PC-3 (cell line): ENCODE results near the gene KCNQ1. TPM values are rescaled to one million over a fixed set of nuclear protein-coding genes. Genes with fewer than 3 reads are reported as not detected.

Experiments used
- ATAC-seq: fragments of 200-7000 bp; cut with Tn5 transposase; 2 replicates; pipeline ENCODE4 v1.9.1; 2020; ENCODE audit warnings: mild to moderate bottlenecking, moderate library complexity
- BruUV-seq: library from RNA; stranded (reverse); fragments of 400-500 nt; replicated peaks from 2 replicates; lab custom pipeline; 2021; lab: Mats Ljungman, UMichigan
- CTCF ChIA-PET: fragments of 300-600 bp; sonication (Branson Sonifier 250); formaldehyde crosslinking; loops from one replicate; lab custom pipeline; 2022; ENCODE audit warnings: antibody characterized with exemption; lab: Charles Lee
- POLR2A ChIA-PET: fragments of 300-600 bp; sonication (Branson Sonifier 250); formaldehyde crosslinking; loops from one replicate; lab custom pipeline; 2022; ENCODE audit warnings: antibody characterized with exemption; ENCODE audit not compliant: unreplicated experiment; lab: Charles Lee
- DNase-seq: peaks from one replicate; pipeline ENCODE4 v3.0.0-alpha.2; 2015
- H2AFZ ChIP-seq: fragments of 300-600 bp; sonication (generic); 2 replicates; pipeline ENCODE4 v1.6.0; 2016; ENCODE audit warnings: antibody characterized with exemption, low read length
- H3F3A ChIP-seq: fragments of 300-600 bp; sonication (generic); one replicate; pipeline ENCODE4 v1.6.0; 2017; ENCODE audit warnings: antibody characterized with exemption, low read length, control low read depth, mild to moderate bottlenecking; ENCODE audit not compliant: unreplicated experiment
- H3K27ac ChIP-seq: fragments of 300-600 bp; sonication (generic); 2 replicates; pipeline ENCODE4 v1.5.1; 2016; ENCODE audit warnings: mild to moderate bottlenecking, low read length
- H3K27me3 ChIP-seq: fragments of 300-600 bp; sonication (generic); 2 replicates; pipeline ENCODE4 v1.6.1; 2016; ENCODE audit warnings: low read length, mixed read lengths
- H3K36me3 ChIP-seq: fragments of 300-600 bp; sonication (generic); 2 replicates; pipeline ENCODE4 v1.6.1; 2016; ENCODE audit warnings: low read depth, mixed run types, low read length, mixed read lengths
- H3K4me1 ChIP-seq: fragments of 300-600 bp; sonication (generic); 2 replicates; pipeline ENCODE4 v1.5.1; 2016; ENCODE audit warnings: low read length; ENCODE audit not compliant: insufficient read depth
- H3K4me2 ChIP-seq: fragments of 300-600 bp; sonication (generic); 2 replicates; pipeline ENCODE4 v1.6.0; 2016; ENCODE audit warnings: low read length
- H3K4me3 ChIP-seq: fragments of 300-600 bp; sonication (generic); 2 replicates; pipeline ENCODE4 v1.5.1; 2016; ENCODE audit warnings: mild to moderate bottlenecking, low read length, mixed read lengths
- H3K79me2 ChIP-seq: fragments of 300-600 bp; sonication (generic); 2 replicates; pipeline ENCODE4 v1.6.1; 2017; ENCODE audit warnings: low read length, mixed read lengths
- H3K9ac ChIP-seq: fragments of 300-600 bp; sonication (generic); 2 replicates; pipeline ENCODE4 v1.6.0; 2016; ENCODE audit warnings: mild to moderate bottlenecking, low read length
- H3K9me2 ChIP-seq: fragments of 300-600 bp; sonication (generic); replicated peaks from 2 replicates; pipeline ENCODE4 v1.6.1; 2016; ENCODE audit warnings: mixed run types, low read length, mixed read lengths
- H3K9me3 ChIP-seq: fragments of 300-600 bp; sonication (generic); 2 replicates; pipeline ENCODE4 v1.6.1; 2016; ENCODE audit warnings: low read length, mixed read lengths
- H4K20me1 ChIP-seq: fragments of 300-600 bp; sonication (generic); 2 replicates; pipeline ENCODE4 v1.6.1; 2016; ENCODE audit warnings: low read length, mixed read lengths
- CTCF ChIP-seq: fragments of 300-600 bp; sonication (generic); conservative IDR thresholded peaks from 2 replicates; pipeline ENCODE4 v1.5.1; 2017; ENCODE audit warnings: antibody characterized with exemption, low read depth, mild to moderate bottlenecking, low read length
- EZH2 ChIP-seq: fragments of 300-600 bp; sonication (generic); IDR thresholded peaks from one replicate; pipeline ENCODE4 v1.6.1; 2017; ENCODE audit warnings: antibody characterized with exemption, mild to moderate bottlenecking, low read length; ENCODE audit not compliant: unreplicated experiment
- EZH2phosphoT487 ChIP-seq: fragments of 300-600 bp; sonication (generic); IDR thresholded peaks from 2 replicates; pipeline ENCODE4 v1.6.1; 2018; ENCODE audit warnings: mild to moderate bottlenecking, antibody characterized with exemption, low read length, borderline replicate concordance
- intact Hi-C: fragments of 100-400 bp; cut with micrococcal nuclease; formaldehyde crosslinking; loops from 2 replicates; pipeline ENCODE4 v1.9.0; 2023
- total RNA-seq: library from RNA; depleted of rRNA; stranded (reverse); fragments of >200 nt; gene quantifications from 2 replicates; pipeline ENCODE4 v1.2.3, GENCODE V29; 2014

KCNQ1 gene
- total RNA-seq, 1 experiment from 2014 or later, result 0.40 TPM

GRCh38 chr11:2652333-2653197, 207.8 kb downstream of the KCNQ1 start:
- H3K9ac ChIP-seq, result no peak overlapping the region
- intact Hi-C loops, result no loop called here
- H3K4me1 ChIP-seq, result no peaks in the 10 kb centered on the region; the same call in 1 of the 2 replicates
- no peak overlapping the region for H3K4me2 ChIP-seq
- ATAC-seq, result no peak
- no peak overlapping the region for H3K27ac ChIP-seq
- H3F3A ChIP-seq, result no peaks in the 10 kb centered on the region
- H3K4me3 ChIP-seq, result no peak overlapping the region
- no peaks in the 10 kb centered on the region for H3K36me3 ChIP-seq
- no peaks in the 10 kb centered on the region for H3K79me2 ChIP-seq
- POLR2A ChIA-PET, result no interaction called here
- H3K9me3 ChIP-seq, result peaks cover 19% of the 10 kb centered on the region
- no peaks in the 10 kb centered on the region for H4K20me1 ChIP-seq
- no TSS peak for BruUV-seq
- no peak for DNase-seq
- no peaks in the 10 kb centered on the region; the same call in 1 of the 2 replicates for H3K9me2 ChIP-seq
- CTCF ChIA-PET, result no interaction called here
- H2AFZ ChIP-seq, result no peak overlapping the region
- TF ChIP-seq EZH2 (no peak), EZH2phosphoT487 (no peak), CTCF (no peak)
- no peaks in the 10 kb centered on the region for H3K27me3 ChIP-seq

- no peak overlapping the region for H3K4me3 ChIP-seq
- H3K27ac ChIP-seq, result no peak overlapping the region
- no peaks in the 10 kb centered on the region for H3K36me3 ChIP-seq
- H3F3A ChIP-seq, result no peaks in the 10 kb centered on the region
- intact Hi-C loops, result no loop called here
- DNase-seq, result no peak
- no peak overlapping the region for H3K9ac ChIP-seq
- no peaks in the 10 kb centered on the region; the same call in 1 of the 2 replicates for H3K4me1 ChIP-seq
- peaks cover 19% of the 10 kb centered on the region for H3K9me3 ChIP-seq
- H3K27me3 ChIP-seq, result no peaks in the 10 kb centered on the region
- no peaks in the 10 kb centered on the region; the same call in 1 of the 2 replicates for H3K9me2 ChIP-seq
- no peak overlapping the region for H3K4me2 ChIP-seq
- ChIA-PET POLR2A (no interaction called here), CTCF (no interaction called here)
- BruUV-seq, result no TSS peak
- H2AFZ ChIP-seq, result no peak overlapping the region
- no peak for TF ChIP-seq EZH2phosphoT487
- TF ChIP-seq CTCF, result no peak
- TF ChIP-seq EZH2, result no peak
- no peaks in the 10 kb centered on the region for H3K79me2 ChIP-seq
- no peak for ATAC-seq
- H4K20me1 ChIP-seq, result no peaks in the 10 kb centered on the region
These were observed 208.4 kb downstream of the KCNQ1 start for GRCh38 chr11:2653198-2653551.
